ENCODE measurements around the gene MACROD2.

The MACROD2 gene

GRCh38 chr20:15224199-15224598 lies 1228.9 kb downstream of the MACROD2 start:
- no peak for DNase-seq (ENCODE audit: low spot score)

DNA sequence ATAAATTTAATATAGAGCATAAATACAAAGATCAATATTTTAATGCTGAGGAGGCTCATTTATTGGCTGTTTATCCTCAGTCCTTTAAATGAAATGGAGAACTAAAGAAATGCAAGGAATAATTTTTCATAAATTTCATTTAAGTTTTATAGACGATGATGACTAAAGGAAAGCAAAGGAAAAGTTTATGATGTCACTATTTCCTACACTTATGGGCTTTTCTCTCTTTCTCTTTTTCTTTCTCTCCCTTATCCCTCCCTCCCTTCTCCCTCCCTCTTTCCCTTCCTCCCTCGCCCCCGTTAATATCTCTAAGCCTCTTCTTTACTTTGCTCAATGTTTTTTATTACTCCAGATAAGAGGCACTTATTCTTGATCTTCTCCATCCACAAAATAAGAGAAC lies 1231.8 kb downstream of the MACROD2 start:
- no peak for DNase-seq (ENCODE audit: low spot score)

DNA sequence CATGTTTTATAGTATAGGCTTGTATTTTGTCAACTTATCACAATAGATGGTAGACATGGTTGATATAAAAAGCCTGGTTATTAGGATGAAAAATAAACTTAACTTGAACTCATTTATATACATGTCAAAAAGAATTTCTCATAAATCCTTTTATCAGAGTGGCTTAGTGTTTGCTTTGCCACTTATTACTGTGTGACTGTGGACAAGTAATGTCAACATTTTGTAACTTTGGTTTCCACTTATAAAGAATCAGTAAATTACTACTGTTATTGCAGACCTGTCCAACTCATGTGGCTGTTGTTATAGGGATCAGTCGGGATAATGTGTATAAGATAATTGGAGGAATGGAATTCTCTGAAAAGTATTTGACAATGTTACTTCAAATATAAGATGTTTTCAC lies 1236.9 kb downstream of the MACROD2 start:
- no peak for DNase-seq (ENCODE audit: low spot score)

DNA sequence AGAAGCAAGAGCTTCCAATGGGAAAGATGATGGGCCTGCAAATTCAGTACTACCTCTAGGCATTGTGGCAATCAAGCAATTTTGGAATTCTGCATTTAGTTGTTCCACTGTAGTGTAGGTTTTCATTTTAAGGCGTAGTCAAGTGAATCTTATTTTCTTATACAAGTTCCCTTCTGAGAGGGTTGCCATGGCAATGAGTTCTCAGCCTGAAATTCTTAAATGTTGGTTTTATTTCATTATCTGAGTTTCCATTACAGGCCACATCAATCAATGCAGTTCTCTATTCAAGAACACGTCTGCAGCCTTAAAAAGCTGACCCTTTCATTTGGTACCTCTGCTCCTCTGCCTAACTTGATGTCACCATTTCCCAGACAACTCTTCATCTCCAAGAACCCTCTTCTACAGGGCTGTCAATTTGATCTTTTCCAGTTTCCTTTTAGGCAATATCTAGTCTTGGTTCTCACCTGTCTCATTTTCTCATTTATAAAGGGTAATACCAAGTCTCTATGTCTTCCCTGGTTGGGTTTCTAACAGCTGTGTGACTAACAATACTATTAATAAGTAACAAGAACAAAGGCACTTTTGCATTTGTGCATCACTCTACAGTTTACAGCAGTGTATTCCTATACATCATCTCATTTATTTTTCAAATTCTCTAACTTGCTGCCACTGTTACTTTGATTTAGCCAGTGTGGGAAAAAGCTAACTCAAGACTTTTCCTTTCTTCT lies 1240.3 kb downstream of the MACROD2 start:
- no peak for DNase-seq (ENCODE audit: low spot score)

DNA sequence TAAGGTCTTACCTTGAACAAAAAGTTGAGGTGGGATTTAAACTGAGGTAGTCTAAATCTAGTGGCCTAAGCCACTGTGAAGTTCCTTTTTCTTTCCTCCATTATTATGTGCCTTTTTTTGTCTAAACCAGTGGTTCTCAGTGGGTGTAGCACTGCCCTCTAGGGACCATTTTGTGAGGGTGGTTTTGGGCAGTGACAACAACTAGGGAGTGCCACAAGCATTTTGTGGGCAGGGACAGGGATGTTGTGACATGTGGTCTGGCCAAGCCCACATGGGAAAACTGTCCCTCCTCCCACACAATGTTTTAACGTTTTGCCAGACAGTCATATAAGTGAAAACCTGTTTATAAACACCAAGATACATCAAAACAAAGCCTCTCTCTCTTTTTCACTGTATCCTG lies 1241.5 kb downstream of the MACROD2 start:
- DNase-seq (ENCODE audit: low spot score): no peak

GRCh38 chr20:15239542-15240206 lies 1244.4 kb downstream of the MACROD2 start:
- no peak for DNase-seq (ENCODE audit: low spot score)

DNA sequence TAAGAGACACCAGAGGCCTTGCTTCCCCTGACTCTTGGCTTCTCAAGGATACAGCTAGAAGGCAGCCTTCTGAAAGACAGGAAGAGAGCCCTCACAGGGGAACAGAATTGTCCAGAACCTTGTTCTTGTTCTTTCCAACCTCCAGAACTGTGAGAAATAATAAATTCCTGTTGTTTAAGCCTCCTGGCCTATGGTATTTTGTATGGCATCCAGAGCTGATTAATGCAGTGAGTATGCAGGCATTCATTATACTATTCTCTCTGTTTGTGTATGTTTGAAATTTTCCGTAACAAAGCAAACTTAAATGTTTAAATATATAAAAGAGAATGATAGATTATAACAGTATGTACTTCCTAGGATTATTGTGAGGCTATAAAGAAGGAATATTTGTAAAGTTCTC lies 1245.5 kb downstream of the MACROD2 start:
- DNase-seq (ENCODE audit: low spot score): no peak

- no peak for DNase-seq (ENCODE audit: low spot score)
Measured at GRCh38 chr20:15241681-15242080, 1246.4 kb downstream of the MACROD2 start.

GRCh38 chr20:15242773-15243172 lies 1247.5 kb downstream of the MACROD2 start:
- DNase-seq (ENCODE audit: low spot score): no peak

- DNase-seq (ENCODE audit: low spot score): no peak
Measured at GRCh38 chr20:15245896-15246295, 1250.6 kb downstream of the MACROD2 start.

GRCh38 chr20:15248618-15249395 lies 1253.5 kb downstream of the MACROD2 start:
- no peak for DNase-seq (ENCODE audit: low spot score)

DNA sequence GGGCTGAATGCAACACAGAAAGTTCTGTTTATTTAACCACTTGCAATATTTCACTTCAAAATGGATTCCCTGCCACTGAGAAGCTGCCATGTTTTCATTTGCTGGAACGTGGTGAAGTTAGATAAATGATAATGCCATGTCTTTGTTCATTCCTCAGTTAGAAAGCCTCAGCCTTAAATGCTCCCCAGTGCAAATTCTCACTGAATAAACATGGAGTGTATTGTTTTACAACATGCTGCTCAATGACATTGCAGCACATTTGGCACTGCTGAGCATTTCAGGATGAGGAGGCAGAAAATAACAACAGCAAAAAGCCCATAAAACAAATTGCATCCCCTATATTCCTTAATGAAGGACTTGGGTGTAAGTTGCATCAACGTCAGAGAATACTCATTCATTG lies 1255.9 kb downstream of the MACROD2 start:
- no peak for DNase-seq (ENCODE audit: low spot score)

DNA sequence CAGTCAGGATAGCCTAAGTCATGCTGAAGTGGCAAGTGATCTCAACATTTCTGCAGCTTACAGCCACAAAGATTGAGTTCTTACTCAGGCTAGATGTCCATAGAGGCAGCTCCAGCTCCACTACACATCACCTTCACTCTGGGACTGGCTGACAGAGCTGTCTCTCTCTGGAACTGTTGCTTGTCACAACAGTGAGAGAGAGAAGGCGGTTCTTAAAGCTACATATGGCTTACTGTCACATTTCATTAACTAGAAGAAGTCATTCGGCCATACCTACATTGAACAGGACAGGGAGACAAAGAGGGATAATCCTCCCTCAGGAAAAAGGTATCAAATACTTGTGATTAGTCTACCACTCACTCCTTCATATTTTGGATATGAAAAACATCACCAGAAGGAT lies 1257.0 kb downstream of the MACROD2 start:
- DNase-seq (ENCODE audit: low spot score): no peak

- no peak for DNase-seq (ENCODE audit: low spot score)
Measured at GRCh38 chr20:15253431-15253830, 1258.1 kb downstream of the MACROD2 start.

DNA sequence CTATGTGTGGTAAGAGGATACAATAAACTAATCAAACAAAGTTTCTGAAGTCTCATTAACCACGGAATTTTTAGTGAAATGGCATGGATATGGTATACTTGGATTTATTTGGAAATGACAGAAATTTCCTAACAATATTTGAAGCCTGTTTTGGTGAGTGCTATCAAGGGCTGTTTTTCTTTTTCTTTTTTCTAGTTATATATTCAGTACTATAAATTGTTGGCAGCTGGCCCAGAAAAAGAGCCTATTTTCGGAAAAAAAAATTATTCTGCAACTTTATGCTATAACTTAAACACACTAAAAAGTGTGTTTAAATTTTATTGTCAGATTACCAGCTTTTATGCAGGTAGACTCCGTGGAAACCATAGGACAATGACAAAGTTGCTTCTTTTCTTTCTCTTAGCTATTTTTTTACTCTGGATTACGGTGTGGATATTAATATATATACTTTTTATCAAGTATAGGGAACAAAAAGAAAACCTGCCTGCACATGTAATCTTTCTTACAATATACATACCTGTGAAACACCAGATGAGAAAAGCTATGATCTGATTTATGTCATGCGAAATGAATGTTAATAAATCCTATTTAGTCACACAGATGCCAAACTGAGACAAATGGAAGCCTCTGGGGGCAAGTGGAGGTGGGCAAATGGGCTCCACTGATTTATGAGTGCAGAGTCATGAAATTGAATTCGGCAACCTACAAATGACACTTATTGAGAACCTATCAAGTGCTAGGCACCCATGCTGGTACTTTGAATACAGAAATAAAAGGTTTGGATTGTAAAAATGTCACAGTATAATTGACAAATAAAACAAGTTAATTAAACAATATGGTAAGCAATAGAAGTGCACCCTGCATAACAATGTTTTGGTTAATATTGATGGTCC lies 1261.6 kb downstream of the MACROD2 start:
- no peak for DNase-seq (ENCODE audit: low spot score)

- no peak for DNase-seq (ENCODE audit: low spot score)
Measured at GRCh38 chr20:15257569-15257870, 1262.2 kb downstream of the MACROD2 start.

DNA sequence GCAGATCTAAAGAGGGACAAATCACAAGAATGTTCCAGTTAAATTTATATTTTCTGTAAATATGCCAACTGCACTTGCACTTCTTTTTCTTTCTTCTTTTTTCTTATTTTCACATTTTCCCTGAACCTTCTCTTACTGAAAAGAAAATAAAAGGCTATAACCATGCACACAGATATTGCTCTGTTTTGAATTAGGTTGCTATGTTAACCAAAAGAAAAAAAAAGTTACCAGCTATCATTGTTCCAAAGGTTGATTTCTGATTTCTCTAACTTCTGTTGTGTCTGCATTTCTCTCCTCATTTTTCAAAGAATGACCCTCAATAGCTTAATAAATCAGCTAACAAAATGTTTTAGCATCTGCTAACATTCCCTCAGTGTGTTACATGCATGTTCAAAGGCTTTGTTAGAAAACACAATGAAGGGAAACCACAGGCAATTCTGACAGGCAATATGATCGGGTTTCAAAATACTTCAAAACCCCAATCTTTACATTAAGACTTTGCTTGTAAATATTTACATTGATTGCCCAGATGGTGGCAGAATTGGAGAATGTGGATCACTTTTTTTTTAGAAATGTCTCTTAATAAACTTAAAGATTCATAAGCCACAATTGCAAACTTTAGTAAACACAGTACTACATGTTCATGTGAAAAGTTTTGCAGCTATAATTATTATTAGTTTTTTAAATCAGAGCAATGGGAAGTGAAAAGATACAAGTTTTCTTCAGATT lies 1270.4 kb downstream of the MACROD2 start:
- DNase-seq (ENCODE audit: low spot score): no peak

- no peak for DNase-seq (ENCODE audit: low spot score)
Measured at GRCh38 chr20:15267935-15268334, 1272.6 kb downstream of the MACROD2 start.

DNA sequence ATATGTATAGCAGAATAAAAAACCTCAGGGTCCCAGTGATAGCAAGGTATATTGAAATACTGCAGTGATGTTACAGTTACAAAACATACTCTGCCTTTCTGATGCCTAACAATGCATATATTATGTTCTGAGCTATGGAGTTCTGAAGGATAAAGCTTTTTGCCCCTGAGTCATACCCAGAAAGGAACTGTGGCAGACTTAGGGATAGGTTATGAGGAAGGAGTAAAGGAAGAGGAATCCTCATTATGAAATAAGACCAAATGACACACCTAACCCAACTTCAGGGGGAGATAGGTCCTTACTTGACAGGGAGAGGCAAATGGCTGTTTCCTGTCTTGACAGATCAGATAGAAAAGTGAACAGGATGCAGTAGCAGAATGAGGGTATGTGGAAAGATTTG lies 1282.7 kb downstream of the MACROD2 start:
- DNase-seq (ENCODE audit: low spot score): no peak

- DNase-seq (ENCODE audit: low spot score): no peak
Measured at GRCh38 chr20:15287329-15287728, 1292.0 kb downstream of the MACROD2 start.

- no peak for DNase-seq (ENCODE audit: low spot score)
Measured at GRCh38 chr20:15288106-15288505, 1292.8 kb downstream of the MACROD2 start.

DNA sequence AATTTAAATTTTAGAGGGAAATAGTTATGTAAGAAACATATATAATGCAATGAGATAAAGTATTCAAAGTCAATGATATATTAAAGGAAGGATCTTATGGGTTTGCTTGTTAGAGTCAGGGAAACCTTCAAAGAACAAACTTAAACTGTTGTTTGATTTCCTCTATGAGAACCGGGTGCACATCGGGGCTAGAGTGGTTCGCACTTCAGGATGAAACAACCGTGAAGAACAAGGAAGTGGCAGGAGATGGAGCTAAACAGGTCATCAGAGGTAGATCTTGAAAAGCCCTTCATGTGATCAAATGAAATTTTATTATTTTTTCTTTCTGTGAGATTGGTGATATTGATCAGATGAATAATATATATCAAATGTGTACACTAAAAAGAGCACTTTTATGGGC lies 1294.0 kb downstream of the MACROD2 start:
- DNase-seq (ENCODE audit: low spot score): no peak
